Astrocyte of the spinal cord (primary cell): ENCODE data around the gene FRMD1.

Experiments
- DNase-seq: peaks from one replicate; pipeline ENCODE4 v3.0.0; 2011; ENCODE audit warnings: low read depth, low spot score
- H3K4me3 ChIP-seq: 2 replicates; pipeline ENCODE4 v1.5.1; 2011; ENCODE audit warnings: low read depth, mild to moderate bottlenecking, low read length, moderate library complexity
- CTCF ChIP-seq: IDR thresholded peaks from 2 replicates; pipeline ENCODE4 v1.5.1; 2012; ENCODE audit warnings: low read depth, mild to moderate bottlenecking, low read length, inconsistent platforms
- in situ Hi-C: cut with HindIII; loops from 2 replicates; pipeline ENCODE4 v1.10.0; 2017; ENCODE audit warnings: low sequenced_read_pairs

The FRMD1 gene

GRCh38 chr6:168045141-168045691 lies 33.8 kb downstream of the FRMD1 start:
- in situ Hi-C loops = no loop called here
- TF ChIP-seq CTCF = no peak
- no peak for DNase-seq
- no peak overlapping the region for H3K4me3 ChIP-seq

GRCh38 chr6:168044521-168045130 lies 34.4 kb downstream of the FRMD1 start:
- no peak for TF ChIP-seq CTCF
- no peak overlapping the region for H3K4me3 ChIP-seq
- in situ Hi-C loops = no loop called here
- no peak for DNase-seq

- TF ChIP-seq CTCF = no peak
- H3K4me3 ChIP-seq = no peak overlapping the region
- DNase-seq = no peak
- in situ Hi-C loops = no loop called here
Measured at GRCh38 chr6:168043848-168044415, 35.1 kb downstream of the FRMD1 start.

GRCh38 chr6:168043193-168043847 lies 35.7 kb downstream of the FRMD1 start:
- DNase-seq = no peak
- H3K4me3 ChIP-seq = no peak overlapping the region
- TF ChIP-seq CTCF = no peak
- in situ Hi-C loops = no loop called here

GRCh38 chr6:168042426-168043192 lies 36.4 kb downstream of the FRMD1 start:
- TF ChIP-seq CTCF = no peak
- DNase-seq = no peak
- no peak overlapping the region for H3K4me3 ChIP-seq
- in situ Hi-C loops = no loop called here

GRCh38 chr6:168041928-168042327 lies 37.1 kb downstream of the FRMD1 start:
- DNase-seq = no peak
- no peak for TF ChIP-seq CTCF
- H3K4me3 ChIP-seq = no peak overlapping the region
- in situ Hi-C loops = no loop called here
